PC-3 (cell line): ENCODE data around the gene CCDC83.

Source experiments
- EZH2 ChIP-seq: fragments of 300-600 bp; sonication (generic); IDR thresholded peaks from one replicate; pipeline ENCODE4 v1.6.1; 2017; ENCODE audit warnings: antibody characterized with exemption, mild to moderate bottlenecking, low read length; ENCODE audit not compliant: unreplicated experiment
- EZH2phosphoT487 ChIP-seq: fragments of 300-600 bp; sonication (generic); IDR thresholded peaks from 2 replicates; pipeline ENCODE4 v1.6.1; 2018; ENCODE audit warnings: mild to moderate bottlenecking, antibody characterized with exemption, low read length, borderline replicate concordance
- TF ChIP-seq, protein P1 (sequence below): fragments of 300-600 bp; sonication (generic); conservative IDR thresholded peaks from 2 replicates; pipeline ENCODE4 v1.5.1; 2017; ENCODE audit warnings: antibody characterized with exemption, low read depth, mild to moderate bottlenecking, low read length

DNA sequence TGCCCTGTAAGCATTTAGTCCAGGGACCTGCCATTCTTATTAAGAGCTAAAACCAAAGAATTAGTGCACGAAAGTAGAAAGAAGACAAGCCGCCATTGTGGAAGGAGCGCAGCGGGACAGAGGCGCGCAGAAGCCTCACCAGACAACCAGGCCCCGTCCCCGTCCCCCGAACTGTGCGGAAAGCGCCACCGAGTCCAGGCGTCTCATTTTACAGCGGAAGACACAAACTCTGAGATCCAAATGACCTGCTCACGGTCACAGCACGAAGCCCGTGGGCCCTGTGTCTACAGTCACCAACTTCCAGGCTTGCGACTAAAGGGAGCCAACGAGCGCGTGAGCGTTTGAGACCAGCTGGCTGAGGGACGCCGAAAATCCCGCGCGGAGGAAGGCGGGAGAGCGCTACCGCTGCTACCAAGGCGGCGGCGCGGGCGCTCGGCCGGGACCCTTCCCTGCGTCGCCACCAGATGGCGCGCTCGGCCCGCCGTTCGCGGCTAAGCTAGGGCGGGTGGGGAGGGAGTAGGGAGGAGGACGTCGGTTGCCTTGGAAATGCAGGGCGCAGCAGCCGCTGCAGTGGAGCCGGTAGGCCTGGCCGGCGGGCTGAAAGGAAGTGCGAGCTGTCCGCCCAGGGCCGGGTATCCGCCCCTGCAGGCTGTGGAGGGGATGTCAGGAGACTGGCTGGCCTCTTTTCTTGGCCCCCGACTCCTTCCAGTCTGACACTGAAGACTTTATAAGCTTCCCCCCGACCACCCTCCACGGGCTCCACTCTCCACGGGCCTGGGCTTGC, 434 bp upstream of the CCDC83 start:
- TF ChIP-seq, protein P1, sequence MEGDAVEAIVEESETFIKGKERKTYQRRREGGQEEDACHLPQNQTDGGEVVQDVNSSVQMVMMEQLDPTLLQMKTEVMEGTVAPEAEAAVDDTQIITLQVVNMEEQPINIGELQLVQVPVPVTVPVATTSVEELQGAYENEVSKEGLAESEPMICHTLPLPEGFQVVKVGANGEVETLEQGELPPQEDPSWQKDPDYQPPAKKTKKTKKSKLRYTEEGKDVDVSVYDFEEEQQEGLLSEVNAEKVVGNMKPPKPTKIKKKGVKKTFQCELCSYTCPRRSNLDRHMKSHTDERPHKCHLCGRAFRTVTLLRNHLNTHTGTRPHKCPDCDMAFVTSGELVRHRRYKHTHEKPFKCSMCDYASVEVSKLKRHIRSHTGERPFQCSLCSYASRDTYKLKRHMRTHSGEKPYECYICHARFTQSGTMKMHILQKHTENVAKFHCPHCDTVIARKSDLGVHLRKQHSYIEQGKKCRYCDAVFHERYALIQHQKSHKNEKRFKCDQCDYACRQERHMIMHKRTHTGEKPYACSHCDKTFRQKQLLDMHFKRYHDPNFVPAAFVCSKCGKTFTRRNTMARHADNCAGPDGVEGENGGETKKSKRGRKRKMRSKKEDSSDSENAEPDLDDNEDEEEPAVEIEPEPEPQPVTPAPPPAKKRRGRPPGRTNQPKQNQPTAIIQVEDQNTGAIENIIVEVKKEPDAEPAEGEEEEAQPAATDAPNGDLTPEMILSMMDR = peak; percentile 68
- TF ChIP-seq EZH2 (no peak), EZH2phosphoT487 (no peak)
